ENCODE results near the gene KCNT1.

GRCh38 chr9:135768516-135769218, 66.7 kb downstream of the KCNT1 start:
- TF ChIP-seq CTCF (IDR thresholded peaks at IDR 0.05; ENCODE audit: low read depth, low read length) (no peak), EZH2phosphoT487 (IDR thresholded peaks at IDR 0.05; ENCODE audit: low read depth) (no peak)

All from OCI-LY3 (cell line).